K562 (cell line): ENCODE data around the gene NPB. TPM values are rescaled to one million over a fixed set of nuclear protein-coding genes. Genes with fewer than 3 reads are reported as not detected.

Source experiments
- ASH1L ChIP-seq: fragments of 450-650 bp; IDR thresholded peaks from 2 replicates; pipeline ENCODE4 v1.6.1; 2018; ENCODE audit warnings: borderline replicate concordance, mild to moderate bottlenecking, low read depth; ENCODE audit not compliant: partially characterized antibody
- BCOR ChIP-seq: fragments of 450-650 bp; IDR thresholded peaks from 2 replicates; pipeline ENCODE4 v1.6.1; 2016
- BRF1 ChIP-seq: IDR thresholded peaks from 3 replicates; pipeline ENCODE4 v1.6.1; 2011; ENCODE audit warnings: borderline replicate concordance, mild to moderate bottlenecking; ENCODE audit not compliant: insufficient read length; ENCODE audit errors: extremely low read depth
- FUS ChIP-seq: fragments of 200-400 bp; formaldehyde crosslinking; optimal IDR thresholded peaks from 2 replicates; pipeline ENCODE3; 2017; ENCODE audit warnings: low read depth, low read length
- HDAC6 ChIP-seq: IDR thresholded peaks from 2 replicates; pipeline ENCODE4 v1.6.1; 2012; ENCODE audit warnings: low read depth, mild to moderate bottlenecking, control low read depth, inconsistent platforms, low read length, moderate library complexity
- MCM5 ChIP-seq: fragments of 450-650 bp; IDR thresholded peaks from 2 replicates; pipeline ENCODE4 v1.6.1; 2016; ENCODE audit warnings: low read depth
- MEIS2 ChIP-seq: fragments of 450-650 bp; IDR thresholded peaks from 2 replicates; pipeline ENCODE4 v1.6.1; 2014; ENCODE audit warnings: mild to moderate bottlenecking; ENCODE audit not compliant: partially characterized antibody
- POLR2A ChIP-seq: fragments of 450-650 bp; conservative IDR thresholded peaks from 2 replicates; pipeline ENCODE4 v1.6.1; 2016
- POU5F1 ChIP-seq: fragments of 150-350 bp; IDR thresholded peaks from 2 replicates; pipeline ENCODE4 v1.6.1; 2014; ENCODE audit warnings: borderline replicate concordance, low read length, low read depth, mild to moderate bottlenecking; ENCODE audit not compliant: partially characterized antibody
- RBFOX2 ChIP-seq: fragments of 200-400 bp; formaldehyde crosslinking; IDR thresholded peaks from 2 replicates; pipeline ENCODE4 v1.6.1; 2017; ENCODE audit warnings: low read depth, mild to moderate bottlenecking, low read length, moderate library complexity
- RBM14 ChIP-seq: fragments of 200-400 bp; formaldehyde crosslinking; IDR thresholded peaks from 2 replicates; pipeline ENCODE4 v1.6.1; 2018; ENCODE audit warnings: low read depth, mild to moderate bottlenecking, low read length, moderate library complexity, borderline replicate concordance; ENCODE audit not compliant: insufficient read depth
- SAP30 ChIP-seq: fragments of 200-600 bp; sonication (generic); IDR thresholded peaks from 2 replicates; pipeline ENCODE4 v1.6.1; 2012; ENCODE audit warnings: borderline replicate concordance, low read depth, mild to moderate bottlenecking, moderate library complexity, low read length, control low read depth, inconsistent platforms; ENCODE audit not compliant: insufficient read depth, poor library complexity, severe bottlenecking
- SIX5 ChIP-seq, 2 experiments: IDR thresholded peaks; 2 replicates each; pipeline ENCODE4 v1.6.1; 2011; ENCODE audit warnings: low read length in 2 of 2, borderline replicate concordance in 1 of 2, low read depth in 1 of 2, mild to moderate bottlenecking in 1 of 2, moderate library complexity in 1 of 2; ENCODE audit not compliant: insufficient read depth in 1 of 2
- SPI1 ChIP-seq: IDR thresholded peaks from 2 replicates; pipeline ENCODE4 v1.6.1; 2011; ENCODE audit warnings: low read depth, low read length, control low read depth, borderline replicate concordance
- SRSF9 ChIP-seq: fragments of 200-400 bp; formaldehyde crosslinking; IDR thresholded peaks from 2 replicates; pipeline ENCODE4 v1.6.1; 2017; ENCODE audit warnings: low read depth, low read length, borderline replicate concordance
- TGIF2 ChIP-seq: sonication (generic); formaldehyde crosslinking; IDR thresholded peaks from 2 replicates; pipeline ENCODE4 v1.8.1; 2022; ENCODE audit warnings: mild to moderate bottlenecking, missing genetic modification reagents, moderate library complexity
- polyA plus RNA-seq, 8 experiments: library from polyadenylated mRNA; depleted of rRNA in 4 of 8; stranded (reverse) in 5 of 8; unstranded in 3 of 8; fragments of >200 nt; fragmentation: Nextera tagmentation in 2 of 8; fragmentation: Illumina TruSeq in 1 of 8; extraction: Ambion mirVana in 2 of 8; extraction: Trizol in 1 of 8; gene quantifications; 2 replicates each; pipeline versions ENCODE4 v1.2.1 to v1.2.3, GENCODE V29; 2011 to 2014; ENCODE audit warnings: inconsistent platforms in 1 of 8, missing spikeins in 1 of 8
- total RNA-seq, 7 experiments: library from RNA; depleted of rRNA in 6 of 7; stranded (reverse); fragments of >200 nt in 6 of 7; fragmentation: Illumina TruSeq in 2 of 7; extraction: Trizol in 2 of 7; gene quantifications; 2 replicates each; pipeline versions ENCODE4 v1.2.1 to v1.2.3, GENCODE V29; 2011 to 2021; ENCODE audit warnings: low replicate concordance in 1 of 7
- TF ChIP-seq, protein P1 (sequence below): fragments of 250-450 bp; sonication (Bioruptor Pico); IDR thresholded peaks from 2 replicates; pipeline ENCODE4 v1.4.0; 2020; ENCODE audit warnings: mild to moderate bottlenecking
- TF ChIP-seq, protein P2 (sequence below): fragments of 250-450 bp; sonication (Bioruptor Pico); IDR thresholded peaks from 2 replicates; pipeline ENCODE4 v1.5.0; 2022; ENCODE audit warnings: mild to moderate bottlenecking
- TF ChIP-seq, protein P3 (sequence below): fragments of 450-650 bp; formaldehyde crosslinking; IDR thresholded peaks from 2 replicates; pipeline ENCODE4 v1.4.0; 2020; ENCODE audit warnings: mild to moderate bottlenecking
- TF ChIP-seq, protein P4 (sequence below), 2 experiments: fragments of 200-800 bp in 1 of 2; sonication (Bioruptor generic) in 1 of 2; sonication (generic) in 1 of 2; formaldehyde crosslinking in 1 of 2; IDR thresholded peaks in 1 of 2; conservative IDR thresholded peaks in 1 of 2; 2 replicates each; pipeline versions ENCODE4 v1.5.0 to v1.6.1; 2016 to 2020; ENCODE audit warnings: missing compliant biosample characterization in 1 of 2, missing genetic modification characterization in 1 of 2, missing genetic modification reagents in 1 of 2

NPB gene
- total and polyA plus RNA-seq, 9 of the 15 experiments (the other 6 are each of a cell fraction or from before 2014, with no cell fraction given), result 0.03 to 0.61 (median 0.14) TPM; not detected in 2

- TF ChIP-seq, protein P1, sequence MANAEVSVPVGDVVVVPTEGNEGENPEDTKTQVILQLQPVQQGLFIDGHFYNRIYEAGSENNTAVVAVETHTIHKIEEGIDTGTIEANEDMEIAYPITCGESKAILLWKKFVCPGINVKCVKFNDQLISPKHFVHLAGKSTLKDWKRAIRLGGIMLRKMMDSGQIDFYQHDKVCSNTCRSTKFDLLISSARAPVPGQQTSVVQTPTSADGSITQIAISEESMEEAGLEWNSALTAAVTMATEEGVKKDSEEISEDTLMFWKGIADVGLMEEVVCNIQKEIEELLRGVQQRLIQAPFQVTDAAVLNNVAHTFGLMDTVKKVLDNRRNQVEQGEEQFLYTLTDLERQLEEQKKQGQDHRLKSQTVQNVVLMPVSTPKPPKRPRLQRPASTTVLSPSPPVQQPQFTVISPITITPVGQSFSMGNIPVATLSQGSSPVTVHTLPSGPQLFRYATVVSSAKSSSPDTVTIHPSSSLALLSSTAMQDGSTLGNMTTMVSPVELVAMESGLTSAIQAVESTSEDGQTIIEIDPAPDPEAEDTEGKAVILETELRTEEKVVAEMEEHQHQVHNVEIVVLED (CRISPR knock-in tag), result peak; percentile 57
- peak; percentile 59; the same call in 1 of the 2 replicates for TF ChIP-seq TGIF2
- no peak for TF ChIP-seq SRSF9
- TF ChIP-seq, protein P2, sequence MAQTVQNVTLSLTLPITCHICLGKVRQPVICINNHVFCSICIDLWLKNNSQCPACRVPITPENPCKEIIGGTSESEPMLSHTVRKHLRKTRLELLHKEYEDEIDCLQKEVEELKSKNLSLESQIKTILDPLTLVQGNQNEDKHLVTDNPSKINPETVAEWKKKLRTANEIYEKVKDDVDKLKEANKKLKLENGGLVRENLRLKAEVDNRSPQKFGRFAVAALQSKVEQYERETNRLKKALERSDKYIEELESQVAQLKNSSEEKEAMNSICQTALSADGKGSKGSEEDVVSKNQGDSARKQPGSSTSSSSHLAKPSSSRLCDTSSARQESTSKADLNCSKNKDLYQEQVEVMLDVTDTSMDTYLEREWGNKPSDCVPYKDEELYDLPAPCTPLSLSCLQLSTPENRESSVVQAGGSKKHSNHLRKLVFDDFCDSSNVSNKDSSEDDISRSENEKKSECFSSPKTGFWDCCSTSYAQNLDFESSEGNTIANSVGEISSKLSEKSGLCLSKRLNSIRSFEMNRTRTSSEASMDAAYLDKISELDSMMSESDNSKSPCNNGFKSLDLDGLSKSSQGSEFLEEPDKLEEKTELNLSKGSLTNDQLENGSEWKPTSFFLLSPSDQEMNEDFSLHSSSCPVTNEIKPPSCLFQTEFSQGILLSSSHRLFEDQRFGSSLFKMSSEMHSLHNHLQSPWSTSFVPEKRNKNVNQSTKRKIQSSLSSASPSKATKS (CRISPR knock-in tag), result no peak
- TF ChIP-seq POU5F1, result no peak
- TF ChIP-seq RBFOX2, result peak; percentile 90
- no peak for TF ChIP-seq MCM5
- TF ChIP-seq, protein P3, sequence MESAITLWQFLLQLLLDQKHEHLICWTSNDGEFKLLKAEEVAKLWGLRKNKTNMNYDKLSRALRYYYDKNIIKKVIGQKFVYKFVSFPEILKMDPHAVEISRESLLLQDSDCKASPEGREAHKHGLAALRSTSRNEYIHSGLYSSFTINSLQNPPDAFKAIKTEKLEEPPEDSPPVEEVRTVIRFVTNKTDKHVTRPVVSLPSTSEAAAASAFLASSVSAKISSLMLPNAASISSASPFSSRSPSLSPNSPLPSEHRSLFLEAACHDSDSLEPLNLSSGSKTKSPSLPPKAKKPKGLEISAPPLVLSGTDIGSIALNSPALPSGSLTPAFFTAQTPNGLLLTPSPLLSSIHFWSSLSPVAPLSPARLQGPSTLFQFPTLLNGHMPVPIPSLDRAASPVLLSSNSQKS (CRISPR knock-in tag), result no peak
- TF ChIP-seq MEIS2, result peak; percentile 87
- TF ChIP-seq BCOR, result no peak
- TF ChIP-seq SAP30, result peak; percentile 28
- TF ChIP-seq ASH1L, result no peak
- no peak for TF ChIP-seq HDAC6
- no peak for TF ChIP-seq FUS
- no peak for TF ChIP-seq SIX5 (IDR thresholded peaks at IDR 0.05; ENCODE audit: borderline replicate concordance in 1 of 2, insufficient read depth in 1 of 2, low read depth in 1 of 2, low read length in 2 of 2)
- TF ChIP-seq RBM14, result peak; percentile 99
- peak; percentile 75 for TF ChIP-seq POLR2A
- TF ChIP-seq SPI1, result peak; percentile 61
- no peak for TF ChIP-seq BRF1
- TF ChIP-seq, protein P4, sequence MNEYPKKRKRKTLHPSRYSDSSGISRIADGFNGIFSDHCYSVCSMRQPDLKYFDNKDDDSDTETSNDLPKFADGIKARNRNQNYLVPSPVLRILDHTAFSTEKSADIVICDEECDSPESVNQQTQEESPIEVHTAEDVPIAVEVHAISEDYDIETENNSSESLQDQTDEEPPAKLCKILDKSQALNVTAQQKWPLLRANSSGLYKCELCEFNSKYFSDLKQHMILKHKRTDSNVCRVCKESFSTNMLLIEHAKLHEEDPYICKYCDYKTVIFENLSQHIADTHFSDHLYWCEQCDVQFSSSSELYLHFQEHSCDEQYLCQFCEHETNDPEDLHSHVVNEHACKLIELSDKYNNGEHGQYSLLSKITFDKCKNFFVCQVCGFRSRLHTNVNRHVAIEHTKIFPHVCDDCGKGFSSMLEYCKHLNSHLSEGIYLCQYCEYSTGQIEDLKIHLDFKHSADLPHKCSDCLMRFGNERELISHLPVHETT (CRISPR knock-in tag; conservative IDR thresholded peaks at IDR 0.05 in 1 of 2, IDR thresholded peaks at IDR 0.05 in 1 of 2), result peak in 1 of 2 experiments; percentile 91; a peak in 2 of 4 replicates
Measured at GRCh38 chr17:81871387-81872230, 30.4 kb upstream of the NPB start (continued).
